TTC549 (cell line): Measurements from ENCODE around the gene DEPDC5.
"Not testable (repeated sequence)": the region's sequence is repeated elsewhere in the genome, so short reads cannot be mapped to it uniquely, and the experiment has no call there.

Source experiments
- FAIRE-seq: peaks from 2 replicates; lab custom pipeline; 2012; peaks lifted over from hg19 to GRCh38; lab: Jason Lieb, UNC

Gene DEPDC5

DNA sequence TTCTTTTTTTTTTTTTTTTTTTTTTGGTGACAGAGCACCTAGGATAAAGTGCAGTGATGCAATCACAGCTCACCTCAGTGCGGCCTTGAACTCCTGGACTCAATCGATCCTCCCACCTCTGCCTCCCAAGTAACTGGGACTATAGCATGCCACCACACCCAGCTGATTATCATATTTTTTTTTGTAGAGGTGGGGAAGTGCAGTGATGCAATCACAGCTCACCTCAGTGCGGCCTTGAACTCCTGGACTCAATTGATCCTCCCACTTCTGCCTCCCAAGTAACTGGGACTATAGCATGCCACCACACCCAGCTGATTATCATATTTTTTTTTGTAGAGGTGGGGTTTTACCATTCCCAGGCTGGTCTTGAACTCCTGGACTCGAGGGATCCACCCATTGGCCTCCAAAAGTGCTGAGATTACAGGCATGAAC lies 61.6 kb downstream of the DEPDC5 start:
- FAIRE-seq: not testable (repeated sequence)

GRCh38 chr22:31816750-31817149 lies 62.9 kb downstream of the DEPDC5 start:
- FAIRE-seq: no peak

- FAIRE-seq: no peak
These were observed 64.9 kb downstream of the DEPDC5 start for GRCh38 chr22:31818481-31819392.

DNA sequence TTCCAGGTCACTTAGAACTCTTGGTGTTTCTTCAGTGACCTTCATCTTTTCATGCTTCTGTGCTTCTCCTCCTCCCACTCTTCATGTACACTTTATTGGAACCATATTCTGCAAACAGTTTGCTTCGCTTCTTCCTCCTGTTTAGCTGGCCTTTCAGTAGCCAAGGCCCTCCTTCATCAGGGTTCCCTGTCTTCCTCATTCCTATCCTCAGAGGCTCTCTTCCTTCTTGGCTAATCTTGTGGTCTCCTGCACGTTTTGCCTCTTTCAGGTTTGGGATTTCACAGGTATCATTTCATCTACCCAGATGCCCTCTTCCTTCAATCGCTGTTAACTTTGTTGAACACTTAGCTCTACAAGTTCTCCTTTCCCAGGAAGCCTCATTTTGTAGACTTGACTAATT lies 66.8 kb downstream of the DEPDC5 start:
- no peak for FAIRE-seq

GRCh38 chr22:31821572-31821971 lies 67.8 kb downstream of the DEPDC5 start:
- no peak for FAIRE-seq

DNA sequence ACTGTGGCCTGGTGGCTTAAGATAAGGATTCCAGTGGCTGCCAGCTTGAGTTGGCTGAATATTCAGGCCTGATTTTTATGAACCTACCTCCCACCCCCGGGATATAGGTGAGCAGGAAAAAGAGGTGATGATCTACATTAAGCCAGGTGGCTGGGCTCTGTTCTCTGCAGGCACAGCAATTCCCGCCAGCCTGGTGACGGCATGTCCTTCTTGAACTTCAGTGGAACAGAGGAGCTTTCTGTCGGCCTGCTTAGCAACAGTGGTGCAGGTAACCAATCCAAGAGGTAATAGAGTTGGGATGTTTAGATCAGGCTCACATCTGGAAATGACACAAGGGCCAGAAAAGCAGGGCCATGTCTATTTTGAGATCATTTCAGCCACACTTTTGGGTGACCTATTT lies 68.7 kb downstream of the DEPDC5 start:
- no peak for FAIRE-seq

DNA sequence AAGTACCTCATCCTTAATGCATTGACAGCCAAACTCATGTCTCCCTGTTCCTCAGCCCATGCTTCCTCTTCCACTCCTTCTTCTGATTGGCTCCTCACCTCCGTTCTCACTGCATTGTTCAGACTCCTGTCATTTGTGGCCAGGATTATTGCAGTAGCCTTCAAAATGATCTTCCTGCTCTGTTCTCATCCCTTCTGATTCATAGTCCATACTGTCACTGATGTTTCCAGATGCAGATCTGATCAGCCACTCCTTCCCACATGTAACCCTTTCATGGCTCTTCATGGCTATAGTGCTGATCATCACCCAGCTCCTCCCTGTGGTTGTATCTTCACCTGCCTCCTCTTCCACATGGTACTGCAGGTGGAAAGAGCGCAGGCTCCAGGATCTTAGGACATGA lies 71.7 kb downstream of the DEPDC5 start:
- no peak for FAIRE-seq

DNA sequence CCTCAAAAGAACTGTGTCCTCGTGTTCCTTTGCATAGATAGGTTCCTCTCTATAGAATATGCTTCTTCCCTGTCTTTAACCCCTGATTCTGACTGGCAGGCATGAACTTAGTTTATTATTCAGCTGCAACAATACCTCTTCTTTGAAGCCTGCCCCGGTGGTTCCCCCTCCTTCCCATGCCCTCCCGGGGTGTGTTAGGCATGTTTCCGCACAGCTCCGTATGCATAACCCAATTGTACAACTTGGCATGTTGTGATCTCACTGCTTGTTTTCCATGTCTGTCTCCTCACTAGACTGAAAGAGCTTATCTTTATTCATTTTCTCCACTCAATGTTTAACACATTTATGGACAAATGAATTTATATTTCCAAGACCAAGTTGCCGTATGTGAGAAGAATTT lies 72.6 kb downstream of the DEPDC5 start:
- FAIRE-seq: no peak

GRCh38 chr22:31828739-31829138 lies 74.9 kb downstream of the DEPDC5 start:
- no peak for FAIRE-seq

GRCh38 chr22:31829505-31829904 lies 75.7 kb downstream of the DEPDC5 start:
- FAIRE-seq: no peak

DNA sequence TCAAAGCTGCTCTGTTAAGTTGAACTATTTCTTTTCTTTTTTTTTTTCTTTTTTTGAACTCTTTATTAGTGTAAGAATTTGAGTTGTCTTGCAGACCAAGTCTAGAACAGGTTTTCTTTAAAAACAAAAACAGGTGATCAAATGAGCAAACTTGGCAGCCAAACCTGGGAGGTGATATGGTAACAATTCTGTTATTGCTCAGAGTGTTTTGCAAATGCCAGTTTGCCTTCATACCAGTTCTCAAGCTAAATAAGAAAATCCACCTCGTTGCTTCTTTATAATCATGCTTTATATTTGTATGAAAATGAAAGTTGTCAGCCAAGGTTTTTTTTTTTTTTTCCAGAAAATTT lies 76.9 kb downstream of the DEPDC5 start:
- no peak for FAIRE-seq

GRCh38 chr22:31833930-31834329 lies 80.1 kb downstream of the DEPDC5 start:
- no peak for FAIRE-seq

DNA sequence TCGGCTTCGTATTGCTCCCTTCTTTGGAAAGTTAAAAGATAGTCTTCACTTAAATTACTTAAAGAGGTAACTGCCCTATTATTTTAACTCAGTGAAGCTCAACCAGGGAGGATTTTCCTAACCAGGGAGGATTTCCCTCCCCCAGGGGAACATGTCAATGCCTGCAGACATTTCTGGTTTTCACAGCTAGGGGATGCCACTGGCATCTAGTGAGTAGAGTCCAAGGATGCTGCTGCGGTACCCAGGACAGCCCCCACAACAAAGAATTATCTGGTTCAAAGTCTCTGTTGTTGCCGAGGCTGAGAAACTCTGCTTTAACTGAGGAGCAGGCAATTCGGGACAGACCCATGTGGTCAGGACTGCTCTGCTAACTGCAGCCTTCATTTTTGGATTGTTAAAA lies 82.2 kb downstream of the DEPDC5 start:
- FAIRE-seq: no peak

GRCh38 chr22:31838917-31839316 lies 85.1 kb downstream of the DEPDC5 start:
- no peak for FAIRE-seq

GRCh38 chr22:31839986-31840385 lies 86.2 kb downstream of the DEPDC5 start:
- FAIRE-seq: no peak

DNA sequence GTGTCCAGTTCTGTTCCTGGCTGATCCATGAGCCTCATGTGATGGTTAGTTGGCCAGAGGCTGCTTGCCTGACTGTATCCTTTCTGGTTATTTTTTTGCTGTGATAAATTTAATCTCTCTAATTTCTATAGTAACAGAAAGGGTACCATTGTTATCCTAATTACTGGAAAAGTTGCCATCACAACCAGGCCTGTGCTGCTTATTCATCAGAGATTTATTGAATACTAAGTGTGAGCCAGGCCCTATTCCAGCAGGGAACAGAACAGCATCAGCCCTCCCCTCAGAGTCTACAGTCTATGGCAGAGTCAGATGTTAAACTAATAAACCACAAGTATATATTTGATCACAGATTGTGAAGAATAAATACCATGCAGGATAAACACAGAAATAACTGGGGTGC lies 86.8 kb downstream of the DEPDC5 start:
- no peak for FAIRE-seq

DNA sequence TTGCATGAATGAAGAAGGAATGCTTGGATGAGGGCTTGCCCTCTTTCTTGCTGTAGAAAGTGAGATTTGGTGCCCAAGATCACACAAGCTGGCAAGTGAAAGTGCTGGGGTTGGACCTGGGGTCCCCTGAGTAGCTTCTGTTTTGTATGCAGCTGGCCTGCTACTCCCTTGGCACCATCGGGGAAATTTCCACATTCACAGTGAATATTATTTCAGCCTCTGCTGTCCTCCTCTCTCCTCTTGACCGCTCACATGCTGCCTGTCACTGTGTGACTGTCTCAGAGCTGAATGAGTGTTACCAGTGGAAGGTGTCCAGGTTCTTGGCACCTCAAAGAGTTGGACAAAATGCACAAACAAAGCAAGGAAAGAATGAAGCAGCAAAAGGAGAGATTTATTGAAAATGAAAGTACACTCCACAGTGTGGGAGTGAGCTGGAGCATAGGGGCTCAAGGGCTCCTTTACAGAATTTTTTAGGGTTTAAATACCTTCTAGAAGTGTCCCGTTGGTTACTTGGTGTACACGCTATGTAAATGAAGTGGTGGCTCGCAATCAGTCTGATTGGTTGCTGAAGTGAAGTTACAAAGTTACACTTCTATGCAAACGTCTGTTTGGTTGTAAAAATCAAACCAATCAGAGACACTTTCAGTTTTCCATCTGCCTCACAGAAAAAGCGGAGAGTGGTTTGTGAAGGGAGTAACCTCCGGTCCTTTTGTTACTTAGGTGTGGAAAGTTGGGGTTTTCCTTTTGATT lies 87.4 kb downstream of the DEPDC5 start:
- FAIRE-seq: no peak

DNA sequence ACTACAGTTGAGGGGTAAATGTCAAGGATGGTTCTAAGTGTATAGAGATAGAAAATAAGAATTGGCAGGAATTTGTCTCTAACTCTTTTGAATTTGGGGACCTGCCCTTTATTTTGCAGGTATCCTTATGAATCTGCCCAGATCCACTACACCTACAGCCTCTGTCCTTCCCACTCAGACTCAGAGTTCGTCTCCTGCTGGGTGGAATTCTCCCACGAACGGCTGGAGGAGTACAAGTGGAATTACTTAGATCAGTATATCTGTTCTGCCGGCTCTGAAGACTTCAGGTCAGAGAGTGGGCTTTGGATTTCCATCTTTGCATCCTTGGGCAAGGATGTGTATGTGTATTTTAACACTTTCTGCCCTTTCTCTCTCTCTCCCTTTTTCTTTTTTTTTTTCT lies 89.7 kb downstream of the DEPDC5 start:
- no peak for FAIRE-seq

DNA sequence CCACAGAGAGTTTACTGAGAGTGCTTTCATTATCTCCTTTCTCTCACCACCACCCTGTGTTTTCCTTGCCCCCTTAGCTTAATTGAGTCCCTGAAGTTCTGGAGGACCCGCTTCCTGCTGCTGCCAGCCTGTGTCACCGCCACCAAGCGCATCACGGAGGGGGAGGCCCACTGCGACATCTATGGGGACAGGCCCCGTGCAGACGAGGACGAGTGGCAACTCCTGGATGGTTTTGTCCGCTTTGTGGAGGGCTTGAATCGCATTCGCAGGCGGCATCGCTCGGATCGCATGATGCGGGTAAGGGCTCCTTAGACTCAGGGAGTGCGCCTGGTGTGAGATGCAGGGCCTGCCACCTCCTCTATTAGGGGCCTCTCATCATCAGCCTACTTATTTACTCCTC lies 91.1 kb downstream of the DEPDC5 start:
- FAIRE-seq: no peak

DNA sequence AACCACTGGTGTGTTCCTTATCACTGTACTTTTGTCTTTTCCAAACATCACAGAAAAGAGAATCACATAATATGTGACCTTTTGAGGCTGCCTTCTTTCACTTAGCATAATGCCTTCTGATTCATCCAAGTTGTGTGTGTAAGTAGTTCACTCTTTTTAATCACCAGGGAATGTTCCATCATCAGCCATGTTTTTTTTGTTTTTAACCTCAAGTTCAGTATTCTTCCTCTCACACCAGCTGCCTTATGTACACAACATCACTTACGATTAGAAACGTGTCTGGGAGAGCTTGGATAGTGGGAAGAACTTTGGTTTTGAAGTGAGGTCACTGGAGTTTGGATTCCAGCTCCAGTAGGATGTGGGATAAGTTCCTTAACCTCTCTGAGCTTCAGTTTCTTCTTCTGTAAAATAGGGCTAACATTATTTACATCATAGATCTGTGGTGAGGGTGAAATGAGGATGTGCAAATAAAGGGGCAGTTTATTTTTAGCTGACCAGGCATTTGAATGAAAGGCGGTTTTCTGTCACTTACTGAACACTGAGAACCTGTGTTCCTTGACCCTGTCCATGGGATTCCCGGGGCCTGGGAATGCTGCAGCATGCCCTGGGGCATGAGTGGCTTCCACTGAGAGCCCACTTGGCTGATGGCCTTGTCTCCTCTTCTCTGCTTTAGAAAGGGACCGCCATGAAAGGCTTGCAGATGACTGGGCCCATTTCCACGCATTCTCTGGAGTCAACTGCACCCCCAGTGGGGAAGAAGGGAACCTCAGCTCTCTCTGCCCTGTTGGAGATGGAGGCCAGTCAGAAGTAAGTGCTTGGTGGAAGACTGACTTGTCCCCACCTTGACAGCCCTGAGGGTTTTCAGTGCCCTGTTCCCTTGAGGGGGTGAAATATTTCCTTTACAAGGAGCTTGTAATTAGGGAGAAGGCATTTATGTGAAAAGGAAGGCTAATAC lies 92.6 kb downstream of the DEPDC5 start:
- FAIRE-seq: no peak

- FAIRE-seq: no peak
These were observed 94.6 kb downstream of the DEPDC5 start for GRCh38 chr22:31848411-31848810.

GRCh38 chr22:31850135-31850534 lies 96.3 kb downstream of the DEPDC5 start:
- no peak for FAIRE-seq
